GM21723 (cell line): ENCODE data around the gene SCN2B.
A peak's percentile ranks its signal among the peaks of the same experiment; 100 is the strongest.

Experiments used
- ATAC-seq: cut with Tn5 transposase; IDR thresholded peaks from one replicate; pipeline ENCODE4 v1.9.1; 2021; ENCODE audit warnings: mild to moderate bottlenecking, moderate library complexity; ENCODE audit not compliant: unreplicated experiment

SCN2B gene

GRCh38 chr11:118154641-118155040, 21.8 kb downstream of the SCN2B start:
- no peak for ATAC-seq

DNA sequence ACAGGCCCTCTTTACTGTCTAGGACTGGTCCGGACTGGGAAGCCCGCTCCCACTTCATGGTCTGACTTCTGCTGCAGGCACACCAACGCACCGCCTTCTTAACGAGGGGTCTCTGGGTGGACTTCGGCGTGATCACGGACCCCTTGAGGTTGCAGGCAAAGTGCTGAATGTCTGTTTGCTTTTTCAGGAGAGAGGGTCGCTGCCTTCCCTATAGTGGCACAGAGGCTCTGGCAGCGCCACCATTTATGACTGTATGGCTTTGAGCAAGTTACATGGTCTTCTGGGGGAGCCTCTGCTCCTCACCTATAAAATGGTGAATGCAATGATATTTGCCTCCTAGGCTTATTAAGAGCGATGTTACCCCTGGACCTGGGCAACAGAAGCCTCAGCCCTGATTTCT, 22.5 kb downstream of the SCN2B start:
- no peak for ATAC-seq

DNA sequence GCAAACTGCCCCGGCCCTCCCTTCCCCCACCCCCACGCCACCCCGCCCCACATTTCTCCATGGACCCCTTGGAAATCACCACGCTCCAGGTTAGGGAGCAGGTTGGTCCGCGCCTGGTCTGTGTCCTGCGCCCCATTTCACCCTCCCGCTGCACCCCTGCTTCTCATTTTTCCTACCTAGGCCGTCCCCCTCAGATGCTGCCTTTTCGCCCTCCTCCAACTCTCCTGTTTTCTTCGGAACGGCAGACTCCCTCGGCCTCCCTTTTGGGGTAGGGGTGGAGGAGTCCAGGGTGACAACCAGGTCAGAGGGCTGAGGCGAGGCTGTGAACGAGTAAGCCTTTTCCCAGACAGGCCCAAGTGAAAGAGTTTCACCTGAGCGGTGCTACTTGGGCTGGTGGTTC, 22.9 kb downstream of the SCN2B start:
- no peak for ATAC-seq

DNA sequence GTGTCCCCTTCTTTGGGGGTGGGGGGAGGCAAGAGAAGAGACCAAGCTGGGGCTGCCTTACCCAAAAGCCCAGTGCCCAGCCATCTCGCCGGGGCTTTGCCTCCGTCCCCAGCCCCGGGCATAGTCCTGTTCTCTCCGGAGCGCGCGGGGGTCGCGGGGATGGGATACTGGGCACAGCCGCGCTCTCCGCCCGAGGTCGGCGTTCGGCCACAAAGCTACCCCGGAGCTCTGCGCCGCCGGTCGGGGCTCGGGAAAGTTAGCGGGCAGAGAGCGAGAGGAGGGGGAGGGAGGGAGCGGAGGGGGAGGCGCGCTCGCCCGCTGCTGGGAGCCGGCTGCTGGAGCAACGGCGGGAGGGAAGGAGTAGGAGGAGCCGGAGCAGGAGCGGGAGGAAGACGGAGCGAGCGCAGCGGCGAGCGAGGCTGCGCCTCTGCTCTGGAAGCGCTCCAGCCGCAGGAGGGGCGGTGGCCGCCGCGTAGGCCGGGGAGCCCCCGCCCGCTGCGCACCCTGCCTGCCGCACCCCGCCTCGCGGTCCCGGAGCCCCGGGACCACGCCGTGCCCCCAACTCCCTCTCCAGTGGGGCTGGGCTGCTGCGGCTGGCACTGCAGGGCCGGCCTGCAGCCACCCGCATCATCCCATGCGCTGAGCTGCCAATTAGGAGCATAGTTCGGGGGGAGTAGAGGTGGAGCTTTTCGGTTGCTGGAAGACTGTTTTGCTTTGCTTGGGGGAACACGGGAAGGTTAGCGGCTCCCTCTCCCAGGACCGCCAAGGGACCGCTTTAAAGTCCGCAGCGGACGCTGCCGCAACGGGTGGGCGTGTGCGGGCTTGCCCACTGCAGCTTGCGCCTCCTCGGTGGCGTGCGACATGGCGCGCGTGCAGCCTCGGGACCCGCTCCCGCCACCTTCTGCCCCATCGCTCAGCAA, 23.6 kb downstream of the SCN2B start, which contains the start of gene SCN4B:
TSS of gene SCN4B (minus strand) at position 272 of the 920 bp plus-strand sequence. CDS start at position 122, 150 bp downstream.
- ATAC-seq: no peak

DNA sequence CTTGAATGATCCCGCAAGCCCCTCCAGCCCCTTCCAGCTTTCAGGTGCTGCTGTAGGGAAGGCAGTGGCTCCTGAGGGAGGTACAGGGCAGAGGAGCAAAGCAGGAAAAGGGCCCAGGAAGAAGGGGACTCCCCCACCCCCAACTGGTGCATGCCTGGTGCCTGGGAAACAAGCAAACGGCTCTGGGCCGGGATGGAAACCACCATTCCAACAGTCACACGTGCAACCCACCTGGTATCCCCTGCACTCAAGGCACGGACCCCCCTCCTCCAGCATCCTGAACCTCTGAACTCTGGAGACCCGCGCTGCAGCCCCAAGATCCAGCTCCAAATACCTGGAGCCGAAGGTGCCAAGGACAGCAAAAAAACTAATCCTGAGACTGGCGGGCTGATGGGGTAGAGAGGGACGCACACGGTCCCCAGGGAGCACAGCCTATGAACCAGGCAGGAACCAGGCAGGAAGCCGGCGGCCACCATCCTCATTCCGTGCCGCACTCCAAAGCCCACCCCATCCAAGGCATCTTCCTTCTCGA, 24.4 kb downstream of the SCN2B start:
- ATAC-seq: no peak

DNA sequence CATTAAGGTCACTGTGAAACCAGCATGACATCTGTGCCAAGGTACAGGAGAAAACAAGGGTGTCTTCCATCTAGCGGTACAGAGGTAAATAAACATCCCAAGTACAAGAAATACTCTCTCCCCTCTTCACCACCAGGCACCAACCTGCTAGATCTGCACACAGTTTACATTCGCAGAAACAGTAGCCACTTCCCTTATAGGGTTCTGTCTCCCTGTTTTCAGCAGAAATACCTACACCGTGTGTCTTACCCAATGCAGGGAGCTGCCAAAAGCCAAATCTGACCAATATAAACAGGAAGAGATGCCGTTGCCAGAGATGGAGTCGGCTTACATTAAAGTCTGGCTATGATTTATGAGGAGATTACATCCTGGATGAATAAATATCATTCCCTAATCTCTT, 25.0 kb downstream of the SCN2B start:
- ATAC-seq: no peak

- no peak for ATAC-seq
These were observed 26.9 kb downstream of the SCN2B start for GRCh38 chr11:118149493-118149892.

- no peak for ATAC-seq
These were observed 27.6 kb downstream of the SCN2B start for GRCh38 chr11:118148856-118149255.

- ATAC-seq: no peak
These were observed 28.2 kb downstream of the SCN2B start for GRCh38 chr11:118148240-118148639.

DNA sequence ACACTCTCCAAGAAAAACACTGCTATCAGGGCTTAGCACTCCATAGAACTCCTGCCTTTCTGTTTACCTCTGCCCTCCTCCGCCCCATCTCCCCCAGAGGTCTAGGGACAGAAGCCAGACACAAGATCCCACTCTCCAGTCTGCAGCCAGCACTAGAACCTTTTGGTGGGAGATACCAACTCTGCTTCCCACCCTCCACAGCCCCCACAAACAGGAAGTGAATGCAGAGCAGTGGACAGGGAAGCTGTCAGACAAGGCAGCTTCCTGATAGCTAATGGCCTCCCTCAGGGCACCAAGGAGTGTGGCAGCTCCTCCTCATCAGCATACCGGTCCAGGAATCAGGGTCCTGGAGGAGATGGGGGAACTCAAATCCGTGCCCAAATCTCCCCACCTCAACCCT, 28.9 kb downstream of the SCN2B start:
- no peak for ATAC-seq

- ATAC-seq: no peak
These were observed 29.9 kb downstream of the SCN2B start for GRCh38 chr11:118146554-118146953.

- peak; percentile 83 for ATAC-seq
These were observed 30.9 kb downstream of the SCN2B start for GRCh38 chr11:118145285-118146227.

GRCh38 chr11:118144301-118145268, 31.9 kb downstream of the SCN2B start:
- ATAC-seq: no peak

DNA sequence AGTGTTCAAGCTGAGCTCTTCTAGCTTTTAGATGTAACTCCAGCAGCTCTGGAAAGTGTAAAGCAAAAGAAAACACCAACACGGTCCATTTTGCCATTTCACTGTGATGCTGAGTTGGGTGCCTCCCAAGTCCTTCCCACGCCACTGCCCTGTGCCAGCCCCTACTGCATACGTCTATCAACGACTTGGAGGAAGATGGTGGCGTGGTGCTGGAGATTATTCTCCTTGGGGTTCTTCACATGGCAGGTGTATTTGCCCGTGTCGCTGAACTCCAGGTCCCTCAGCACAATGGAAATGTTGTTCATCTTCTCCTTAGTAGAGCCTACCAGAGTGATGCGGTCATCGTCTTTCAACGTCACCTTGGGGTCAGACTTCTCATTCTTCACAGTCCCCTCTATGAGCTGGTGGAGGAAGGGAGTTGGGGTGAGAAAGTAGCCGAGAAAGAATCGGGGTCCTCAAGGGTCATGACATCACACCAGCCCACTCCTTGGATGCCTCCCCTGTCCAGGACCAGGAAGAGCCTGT, 32.7 kb downstream of the SCN2B start:
- no peak for ATAC-seq

DNA sequence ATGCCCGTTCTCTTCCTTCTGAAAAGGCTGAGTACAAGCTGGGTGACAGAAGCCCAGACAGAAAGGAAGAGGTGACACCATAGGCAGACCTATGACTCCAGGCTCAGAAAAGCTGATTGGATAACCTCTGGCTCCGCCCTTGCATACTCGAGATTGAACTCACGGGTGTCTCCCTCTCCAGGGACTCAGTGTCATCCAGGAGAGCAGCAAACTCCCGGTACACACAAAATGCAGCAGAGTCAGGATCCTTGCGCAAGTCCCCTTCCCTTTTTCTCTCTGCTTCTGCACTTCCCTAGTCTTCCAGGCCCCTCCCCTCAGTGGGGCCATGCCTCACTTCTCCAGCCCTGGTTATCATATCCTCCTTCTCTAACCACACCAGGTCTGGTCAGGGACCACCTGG, 33.6 kb downstream of the SCN2B start:
- ATAC-seq: no peak

DNA sequence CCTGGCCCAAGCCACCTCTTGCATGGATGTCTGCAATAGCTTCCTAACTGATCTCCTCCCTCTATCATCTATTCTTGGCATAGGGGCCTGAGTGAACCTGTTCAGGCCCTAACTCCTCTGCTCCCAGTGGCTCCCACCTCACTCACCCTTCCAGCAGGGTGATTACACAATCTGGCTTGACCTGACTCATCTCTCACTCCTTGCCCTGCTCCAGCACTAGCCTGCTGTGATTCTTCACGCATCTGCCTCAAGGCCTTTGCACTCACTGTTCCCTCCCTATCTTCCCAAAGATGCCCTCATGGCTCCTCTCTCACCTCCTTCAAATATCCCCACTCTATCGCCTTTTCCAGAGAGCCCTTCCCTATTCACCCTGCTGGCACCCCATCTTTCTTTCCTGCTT, 34.4 kb downstream of the SCN2B start:
- no peak for ATAC-seq

DNA sequence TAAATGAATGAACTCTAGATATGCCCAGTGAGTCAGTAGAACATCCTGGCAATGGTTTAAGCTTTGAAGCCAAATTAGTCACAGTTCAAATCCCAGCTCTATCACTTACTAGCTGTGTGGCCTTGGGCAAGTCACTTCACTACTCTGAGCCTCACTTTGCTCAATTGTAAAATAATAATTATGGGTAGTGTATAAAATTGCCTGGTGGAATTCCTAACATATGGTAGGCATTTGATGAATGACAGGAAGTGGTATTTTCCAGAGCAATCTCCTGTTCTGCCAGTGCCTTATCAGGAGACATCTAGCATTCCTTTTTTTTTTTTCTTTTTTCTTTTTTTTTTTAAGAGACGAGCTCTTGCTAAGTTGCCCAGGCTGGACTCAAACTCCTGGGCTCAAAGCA, 36.9 kb downstream of the SCN2B start:
- ATAC-seq: no peak

DNA sequence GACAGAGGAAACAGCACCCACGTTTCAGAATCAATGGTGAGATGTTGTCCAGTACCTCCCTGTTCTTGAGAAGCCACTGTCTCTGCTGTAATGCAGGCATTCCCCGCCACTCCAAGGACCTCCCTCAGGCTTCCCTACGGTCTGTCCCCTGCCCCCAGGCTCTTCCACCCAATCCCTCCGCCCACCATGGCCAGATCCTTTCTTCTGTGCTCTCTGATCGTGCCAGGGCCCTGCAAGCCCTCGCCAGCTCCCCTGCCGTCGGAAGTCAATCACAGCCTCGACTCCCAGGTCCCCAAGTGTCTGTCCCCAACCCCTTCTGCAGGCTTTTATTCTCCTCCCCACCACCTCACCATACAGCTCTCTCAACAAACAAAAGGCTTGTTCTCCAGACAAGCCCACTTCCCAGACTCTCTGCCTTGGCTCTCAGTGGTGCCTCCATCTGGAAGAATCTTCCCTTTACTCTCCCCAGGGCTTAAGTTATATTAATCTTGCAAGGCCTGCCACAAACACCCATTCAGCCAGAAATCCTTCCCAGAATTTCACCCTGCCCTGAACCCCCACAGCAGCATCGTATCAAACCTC, 37.5 kb downstream of the SCN2B start:
- ATAC-seq: no peak

DNA sequence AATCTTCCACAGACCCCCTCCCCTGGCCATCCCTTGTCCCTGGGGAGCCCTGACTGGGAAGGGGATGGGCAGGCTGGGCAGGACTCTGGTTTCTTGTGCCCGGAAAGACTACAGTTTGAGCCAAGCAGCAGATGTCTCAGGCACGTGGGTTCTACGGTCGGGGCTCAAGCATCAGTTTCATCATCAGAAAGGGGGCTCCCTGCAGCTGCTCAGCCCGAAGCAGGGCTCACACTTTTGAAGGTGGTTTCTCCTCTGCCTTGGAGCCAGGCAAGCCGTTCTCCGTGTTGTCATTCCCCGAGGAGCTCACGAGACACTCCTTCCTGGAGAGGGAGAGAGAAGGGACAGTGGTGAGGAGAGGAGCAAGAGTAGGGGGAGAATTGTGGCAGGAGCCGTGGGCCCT, 39.6 kb downstream of the SCN2B start:
- ATAC-seq: no peak

GRCh38 chr11:118136341-118136740, 40.1 kb downstream of the SCN2B start:
- ATAC-seq: no peak
